Measurements from ENCODE around the gene RAB19. TPM values are rescaled to one million over a fixed set of nuclear protein-coding genes. Genes with fewer than 3 reads are reported as not detected.

Gene RAB19
- total and polyA plus RNA-seq, 12 donors, result 0.44 TPM; not detected in 11

- Histone ChIP-seq H3K9me3 (replicated peaks in 1 of 3) (no peaks in the 10 kb centered on the region), H3K4me1 (replicated peaks in 1 of 2) (no peaks in the 10 kb centered on the region), H3K27ac (no peak overlapping the region), H3K27me3 (no peaks in the 10 kb centered on the region), H3K36me3 (replicated peaks in 1 of 2) (no peaks in the 10 kb centered on the region), H3K4me3 (no peak overlapping the region)
- WGBS, 4 donors, result 80 to 94% (median 85%) methylated on average over 3 of the region's 3 CpGs
- intact Hi-C loops (cut with DNase I), result no loop called here
- TF ChIP-seq CTCF (IDR thresholded peaks at IDR 0.05), result no peak
- DNase-seq, result no peak
Measured at GRCh38 chr7:140364819-140365218, 39.0 kb upstream of the RAB19 start.

- no peaks in the 10 kb centered on the region for H3K27me3 ChIP-seq
- no peaks in the 10 kb centered on the region for H3K4me1 ChIP-seq (replicated peaks in 1 of 2)
- TF ChIP-seq CTCF (IDR thresholded peaks at IDR 0.05) (no peak), POLR2A (IDR thresholded peaks at IDR 0.05) (no peak)
- no peak overlapping the region for H3K4me3 ChIP-seq
- WGBS, 4 donors, result 89 to 97% (median 90%) methylated on average over 9 of the region's 9 CpGs
- no peaks in the 10 kb centered on the region for H3K36me3 ChIP-seq (replicated peaks in 1 of 2)
- no peak for DNase-seq
- no peaks in the 10 kb centered on the region for H3K9me3 ChIP-seq (replicated peaks in 1 of 3)
- no peak overlapping the region for H3K27ac ChIP-seq
- intact Hi-C loops (cut with DNase I), result no loop called here
Measured at GRCh38 chr7:140367528-140367927, 36.3 kb upstream of the RAB19 start.

GRCh38 chr7:140369294-140369693 lies 34.6 kb upstream of the RAB19 start:
- H3K9me3 ChIP-seq (replicated peaks in 1 of 3), result no peaks in the 10 kb centered on the region
- no peaks in the 10 kb centered on the region for H3K4me1 ChIP-seq (replicated peaks in 1 of 2)
- no peaks in the 10 kb centered on the region for H3K27me3 ChIP-seq
- no peaks in the 10 kb centered on the region for H3K36me3 ChIP-seq (replicated peaks in 1 of 2)
- intact Hi-C loops (cut with DNase I), result no loop called here
- 93 to 98% (median 96%) methylated on average over 4 of the region's 4 CpGs for WGBS, 4 donors
- H3K4me3 ChIP-seq, result no peak overlapping the region
- TF ChIP-seq CTCF (IDR thresholded peaks at IDR 0.05), result no peak
- TF ChIP-seq POLR2A (IDR thresholded peaks at IDR 0.05), result no peak
- no peak for DNase-seq
- no peak overlapping the region for H3K27ac ChIP-seq

GRCh38 chr7:140375323-140375722 lies 28.5 kb upstream of the RAB19 start:
- 93 to 98% (median 97%) methylated on average over 9 of the region's 9 CpGs for WGBS, 4 donors
- no peaks in the 10 kb centered on the region for H3K27me3 ChIP-seq
- DNase-seq, result no peak
- H3K36me3 ChIP-seq (replicated peaks in 1 of 2), result peaks cover 0 to 9% of the 10 kb centered on the region in 2 donors
- no peaks in the 10 kb centered on the region for H3K4me1 ChIP-seq (replicated peaks in 1 of 2)
- H3K9me3 ChIP-seq (replicated peaks in 1 of 3), result no peaks in the 10 kb centered on the region
- H3K4me3 ChIP-seq, result no peak overlapping the region
- TF ChIP-seq POLR2A (IDR thresholded peaks at IDR 0.05) (no peak), CTCF (IDR thresholded peaks at IDR 0.05) (no peak)
- intact Hi-C loops (cut with DNase I), result no loop called here
- H3K27ac ChIP-seq, result no peak overlapping the region
